Activated T-cell treated with anti-CD3 and anti-CD28 coated beads, Interleukin-2, amount 50 U/mL, for 72 hours (primary cell): ENCODE data around the gene HSPH1. TPM values are rescaled to one million over a fixed set of nuclear protein-coding genes. Genes with fewer than 3 reads are reported as not detected.
"Not testable (repeated sequence)": the region's sequence is repeated elsewhere in the genome, so short reads cannot be mapped to it uniquely, and the experiment has no call there.

Source experiments
- ATAC-seq, 2 donors: fragments of 150-1000 bp; cut with Tn5 transposase; replicated peaks in 1 of 2; 2 replicates each; pipeline ENCODE4 v1.10.0; 2021; ENCODE audit warnings: moderate library complexity in 2 of 2, mild to moderate bottlenecking in 1 of 2
- DNase-seq, 2 donors: peaks; one replicate each; pipeline ENCODE4 v3.0.0; 2021 to 2022; ENCODE audit warnings: mixed read lengths in 1 of 2
- H3K27ac Mint-ChIP-seq: one replicate; pipeline ENCODE4 v1.8.0; 2022; ENCODE audit warnings: mild to moderate bottlenecking, moderate library complexity, mixed read lengths
- H3K27me3 Mint-ChIP-seq: one replicate; pipeline ENCODE4 v1.8.0; 2022; ENCODE audit warnings: low read depth, mixed read lengths
- H3K36me3 Mint-ChIP-seq, 2 donors: one replicate each; pipeline ENCODE4 v1.8.0; 2022; ENCODE audit warnings: mixed read lengths in 2 of 2, mild to moderate bottlenecking in 1 of 2; ENCODE audit not compliant: insufficient read depth in 2 of 2
- H3K4me1 Mint-ChIP-seq: one replicate; pipeline ENCODE4 v1.8.0; 2022; ENCODE audit warnings: low read depth, mixed read lengths
- H3K4me3 Mint-ChIP-seq, 2 donors: one replicate each; pipeline ENCODE4 v1.8.0; 2022; ENCODE audit warnings: mild to moderate bottlenecking in 2 of 2, mixed read lengths in 2 of 2, moderate library complexity in 2 of 2
- H3K9me3 Mint-ChIP-seq, 2 donors: one replicate each; pipeline ENCODE4 v1.8.0; 2022; ENCODE audit warnings: mixed read lengths in 2 of 2
- total RNA-seq, 2 donors: library from RNA; stranded (reverse); gene quantifications; one replicate each; pipeline ENCODE4 v1.2.3, GENCODE V29; 2022

HSPH1 gene
- total RNA-seq, 2 donors from 2014 or later: 86.3 to 89.5 TPM

GRCh38 chr13:31195616-31196015 is 33.9 kb upstream of the HSPH1 start:
- Mint-ChIP-seq H3K4me3 (no peak overlapping the region), H3K4me1 (peaks cover 15% of the 10 kb centered on the region), H3K9me3 (peaks cover 0 to 2% of the 10 kb centered on the region in 2 donors), H3K27ac (no peak overlapping the region), H3K27me3 (peaks cover 7% of the 10 kb centered on the region), H3K36me3 (no peaks in the 10 kb centered on the region)
- ATAC-seq: no peak
- DNase-seq: no peak

- ATAC-seq (no peak), DNase-seq (no peak)
- Mint-ChIP-seq H3K36me3 (no peaks in the 10 kb centered on the region), H3K9me3 (peaks cover 0 to 2% of the 10 kb centered on the region in 2 donors), H3K27ac (no peak overlapping the region), H3K4me1 (peaks cover 11% of the 10 kb centered on the region), H3K27me3 (peaks cover 16% of the 10 kb centered on the region), H3K4me3 (no peak overlapping the region)
These were observed 30.6 kb upstream of the HSPH1 start for GRCh38 chr13:31192306-31192705.

DNA sequence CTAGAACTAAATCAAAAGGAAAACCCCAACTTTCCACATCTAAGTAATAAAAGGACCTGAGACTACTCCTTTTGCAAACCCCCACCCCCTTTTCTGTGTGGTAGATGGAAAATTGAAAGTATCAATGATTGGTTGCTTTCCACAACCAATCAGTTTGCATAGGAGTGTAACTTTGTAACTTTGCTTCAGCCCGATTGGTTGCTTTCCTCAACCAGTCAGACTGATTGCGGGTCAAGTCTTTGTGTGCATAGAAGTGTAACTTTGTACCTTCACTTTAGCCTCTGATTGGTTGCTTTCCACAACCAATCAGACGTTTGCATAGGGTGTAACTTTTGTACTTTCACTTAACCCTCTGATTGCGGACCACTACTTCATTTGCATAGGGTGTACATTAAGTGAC is 30.0 kb upstream of the HSPH1 start:
- H3K4me1 Mint-ChIP-seq: peaks cover 11% of the 10 kb centered on the region
- no peak overlapping the region for H3K4me3 Mint-ChIP-seq
- peaks cover 0 to 2% of the 10 kb centered on the region in 2 donors for H3K9me3 Mint-ChIP-seq
- no peak for ATAC-seq
- no peak for DNase-seq
- H3K27ac Mint-ChIP-seq: no peak overlapping the region
- no peaks in the 10 kb centered on the region for H3K36me3 Mint-ChIP-seq
- peaks cover 16% of the 10 kb centered on the region for H3K27me3 Mint-ChIP-seq

DNA sequence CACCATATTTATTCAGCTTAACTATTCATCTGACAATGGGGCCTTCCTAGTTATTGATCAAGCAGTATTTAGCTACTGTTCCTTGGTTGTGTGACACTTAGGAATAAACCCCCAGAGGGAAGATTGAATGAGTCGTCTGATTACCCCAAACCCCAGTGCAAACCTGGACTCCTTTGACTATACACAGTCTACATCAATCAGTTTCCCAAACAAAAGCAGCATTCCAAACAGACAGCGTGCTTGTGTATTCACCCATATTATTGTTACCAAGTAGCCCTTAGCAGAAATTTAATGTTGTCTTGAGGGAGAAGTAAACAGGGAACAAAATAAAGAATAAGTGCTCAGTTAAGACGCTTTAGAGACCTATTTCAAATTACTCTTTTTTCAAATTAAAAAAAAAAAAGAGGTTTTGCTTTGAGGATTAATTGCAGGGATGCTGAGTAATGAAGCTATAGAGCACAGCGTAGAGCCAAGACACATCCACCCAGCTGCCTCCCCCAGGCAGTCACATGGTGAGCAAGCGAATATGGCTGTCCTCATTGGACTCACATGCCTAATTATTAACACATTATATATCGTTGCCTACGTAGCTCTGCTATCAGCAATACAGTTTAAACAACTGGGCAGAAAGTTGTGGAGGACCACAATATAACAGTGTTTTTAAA is 23.4 kb upstream of the HSPH1 start:
- no peaks in the 10 kb centered on the region for H3K36me3 Mint-ChIP-seq
- no peak overlapping the region for H3K27ac Mint-ChIP-seq
- H3K4me3 Mint-ChIP-seq: no peak overlapping the region
- DNase-seq (no peak), ATAC-seq (no peak)
- no peaks in the 10 kb centered on the region for H3K4me1 Mint-ChIP-seq
- H3K9me3 Mint-ChIP-seq: no peaks in the 10 kb centered on the region
- peaks cover 4% of the 10 kb centered on the region for H3K27me3 Mint-ChIP-seq

DNA sequence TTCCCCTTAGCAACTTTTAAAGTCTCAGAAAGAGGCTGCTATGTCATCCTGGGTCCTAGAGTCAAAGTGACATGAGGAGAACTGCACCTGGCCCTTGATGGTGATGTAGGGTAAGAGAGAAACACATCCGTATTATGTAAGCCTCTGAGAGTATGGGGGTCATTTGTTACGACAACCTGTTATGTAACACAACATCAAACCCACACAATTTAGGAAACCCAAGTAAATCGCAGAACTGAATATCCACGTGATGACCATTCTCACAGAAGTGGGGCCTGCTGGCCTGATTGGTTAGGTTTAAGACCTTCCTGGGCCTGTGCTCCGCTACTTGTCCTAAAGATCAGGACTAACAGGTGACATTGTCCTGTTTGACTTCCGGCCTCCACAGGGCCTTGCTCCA is 22.7 kb upstream of the HSPH1 start:
- ATAC-seq: no peak
- H3K4me1 Mint-ChIP-seq: no peaks in the 10 kb centered on the region
- H3K36me3 Mint-ChIP-seq: no peaks in the 10 kb centered on the region
- DNase-seq: no peak
- H3K9me3 Mint-ChIP-seq: no peaks in the 10 kb centered on the region
- no peak overlapping the region for H3K27ac Mint-ChIP-seq
- H3K4me3 Mint-ChIP-seq: no peak overlapping the region
- H3K27me3 Mint-ChIP-seq: no peaks in the 10 kb centered on the region

GRCh38 chr13:31182987-31183386 is 21.3 kb upstream of the HSPH1 start:
- Mint-ChIP-seq H3K27me3 (no peaks in the 10 kb centered on the region), H3K4me3 (no peak overlapping the region), H3K4me1 (no peaks in the 10 kb centered on the region), H3K9me3 (peaks cover 0 to 2% of the 10 kb centered on the region in 2 donors), H3K36me3 (no peaks in the 10 kb centered on the region), H3K27ac (no peak overlapping the region)
- ATAC-seq (no peak), DNase-seq (no peak)

- Mint-ChIP-seq H3K4me1 (no peaks in the 10 kb centered on the region), H3K4me3 (no peak overlapping the region), H3K9me3 (peaks cover 4 to 6% of the 10 kb centered on the region in 2 donors), H3K36me3 (peaks cover 0 to 3% of the 10 kb centered on the region in 2 donors), H3K27me3 (no peaks in the 10 kb centered on the region), H3K27ac (no peak overlapping the region)
- ATAC-seq (no peak), DNase-seq (no peak)
These were observed 18.1 kb upstream of the HSPH1 start for GRCh38 chr13:31179754-31180153.

GRCh38 chr13:31179241-31179640 is 17.5 kb upstream of the HSPH1 start:
- peaks cover 4 to 6% of the 10 kb centered on the region in 2 donors for H3K9me3 Mint-ChIP-seq
- ATAC-seq: no peak
- H3K27me3 Mint-ChIP-seq: no peaks in the 10 kb centered on the region

GRCh38 chr13:31177813-31178495 is 16.2 kb upstream of the HSPH1 start:
- not testable (repeated sequence) for H3K27me3 Mint-ChIP-seq

More at GRCh38 chr13:31179241-31179640, 17.5 kb upstream of the HSPH1 start:
- Mint-ChIP-seq H3K27ac (no peak overlapping the region), H3K4me3 (no peak overlapping the region), H3K4me1 (no peaks in the 10 kb centered on the region), H3K36me3 (peaks cover 0 to 3% of the 10 kb centered on the region in 2 donors)
- no peak for DNase-seq

DNA sequence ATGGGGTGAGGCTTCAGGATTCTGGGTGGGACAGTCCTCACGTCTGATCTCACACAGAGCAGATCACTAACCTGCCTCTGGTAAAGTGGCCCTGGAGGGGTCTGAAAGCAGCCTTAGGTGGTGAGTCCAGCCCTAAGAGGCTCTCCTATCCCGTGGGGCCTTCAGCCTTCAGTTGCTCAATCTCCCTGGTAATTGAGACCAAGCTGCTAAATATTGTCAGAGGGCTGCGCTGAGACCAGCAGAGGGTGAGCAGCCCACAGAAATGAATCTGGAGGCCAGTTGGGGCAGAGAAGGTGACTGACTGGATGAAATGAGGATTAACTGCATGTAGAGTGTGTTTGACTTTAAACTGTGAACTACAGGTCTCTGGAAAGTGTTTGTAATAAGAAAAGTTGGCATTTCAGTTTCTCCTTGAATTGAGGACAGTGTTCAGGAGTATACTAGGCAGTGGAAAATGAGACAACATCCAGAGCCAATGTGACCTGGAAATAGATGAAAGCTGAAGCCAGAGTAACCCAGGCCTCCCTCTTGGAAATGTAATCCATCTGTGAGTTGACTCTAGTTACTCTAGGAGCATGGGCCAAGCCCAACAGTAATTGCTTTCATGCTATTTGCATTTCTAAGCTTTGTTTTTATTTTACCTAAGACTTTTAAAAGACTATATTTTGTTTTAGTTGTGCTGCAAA is 14.3 kb upstream of the HSPH1 start:
- H3K4me1 Mint-ChIP-seq: no peaks in the 10 kb centered on the region
- DNase-seq: no peak
- no peak for ATAC-seq
- peaks cover 4 to 6% of the 10 kb centered on the region in 2 donors for H3K9me3 Mint-ChIP-seq
- peaks cover 0 to 3% of the 10 kb centered on the region in 2 donors for H3K36me3 Mint-ChIP-seq
- H3K27me3 Mint-ChIP-seq: peaks cover 9% of the 10 kb centered on the region
- no peak overlapping the region for H3K4me3 Mint-ChIP-seq
- H3K27ac Mint-ChIP-seq: no peak overlapping the region

More at GRCh38 chr13:31177813-31178495, 16.2 kb upstream of the HSPH1 start:
- not testable (repeated sequence) for DNase-seq, H3K9me3 Mint-ChIP-seq, H3K4me1 Mint-ChIP-seq, ATAC-seq, H3K36me3 Mint-ChIP-seq, H3K27ac Mint-ChIP-seq
- H3K4me3 Mint-ChIP-seq: peak overlapping the region in 1 of 2 donors; percentile 50

GRCh38 chr13:31174018-31174417 is 12.3 kb upstream of the HSPH1 start:
- peaks cover 4 to 6% of the 10 kb centered on the region in 2 donors for H3K9me3 Mint-ChIP-seq
- H3K4me1 Mint-ChIP-seq: no peaks in the 10 kb centered on the region
- no peak for ATAC-seq

GRCh38 chr13:31172535-31172934 is 10.8 kb upstream of the HSPH1 start:
- peaks cover 0 to 3% of the 10 kb centered on the region in 2 donors for H3K36me3 Mint-ChIP-seq
- no peak for DNase-seq
- H3K4me3 Mint-ChIP-seq: no peak overlapping the region
- peaks cover 9% of the 10 kb centered on the region for H3K27me3 Mint-ChIP-seq
- peaks cover 13% of the 10 kb centered on the region for H3K4me1 Mint-ChIP-seq
- H3K9me3 Mint-ChIP-seq: peaks cover 4% of the 10 kb centered on the region in 2 donors
- no peak overlapping the region for H3K27ac Mint-ChIP-seq
- no peak for ATAC-seq

More at GRCh38 chr13:31174018-31174417, 12.3 kb upstream of the HSPH1 start:
- Mint-ChIP-seq H3K27me3 (peaks cover 9% of the 10 kb centered on the region), H3K4me3 (no peak overlapping the region), H3K36me3 (peaks cover 0 to 3% of the 10 kb centered on the region in 2 donors), H3K27ac (no peak overlapping the region)
- no peak for DNase-seq

DNA sequence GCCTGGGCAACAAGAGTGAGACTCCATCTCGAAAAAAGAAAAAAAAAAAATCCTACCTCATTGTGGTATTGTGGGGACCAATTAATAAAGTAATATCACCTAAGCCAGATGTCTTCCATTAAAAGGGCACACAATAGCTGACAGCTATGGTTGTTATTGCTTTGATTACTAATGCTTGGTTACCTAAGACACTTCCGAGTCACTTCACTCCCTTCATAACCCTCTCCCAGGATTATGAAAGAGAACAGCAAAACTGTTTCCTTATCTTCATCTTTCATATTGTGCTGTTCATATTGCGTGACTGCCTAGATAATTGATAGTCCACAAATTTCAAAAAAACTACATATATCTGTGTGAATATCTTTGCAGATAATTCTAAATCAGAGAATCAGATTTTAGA is 10.3 kb upstream of the HSPH1 start:
- peaks cover 15% of the 10 kb centered on the region for H3K4me1 Mint-ChIP-seq
- ATAC-seq (no peak), DNase-seq (no peak)
- H3K36me3 Mint-ChIP-seq: no peaks in the 10 kb centered on the region
- no peak overlapping the region for H3K4me3 Mint-ChIP-seq
- no peaks in the 10 kb centered on the region for H3K9me3 Mint-ChIP-seq
- H3K27me3 Mint-ChIP-seq: peaks cover 9% of the 10 kb centered on the region
- no peak overlapping the region for H3K27ac Mint-ChIP-seq
